ENCODE measurements around the gene DNAH7. TPM values are rescaled to one million over a fixed set of nuclear protein-coding genes. Genes with fewer than 3 reads are reported as not detected.

The DNAH7 gene
- total RNA-seq, 1 donor from 2014 or later = 1.2 TPM

DNA sequence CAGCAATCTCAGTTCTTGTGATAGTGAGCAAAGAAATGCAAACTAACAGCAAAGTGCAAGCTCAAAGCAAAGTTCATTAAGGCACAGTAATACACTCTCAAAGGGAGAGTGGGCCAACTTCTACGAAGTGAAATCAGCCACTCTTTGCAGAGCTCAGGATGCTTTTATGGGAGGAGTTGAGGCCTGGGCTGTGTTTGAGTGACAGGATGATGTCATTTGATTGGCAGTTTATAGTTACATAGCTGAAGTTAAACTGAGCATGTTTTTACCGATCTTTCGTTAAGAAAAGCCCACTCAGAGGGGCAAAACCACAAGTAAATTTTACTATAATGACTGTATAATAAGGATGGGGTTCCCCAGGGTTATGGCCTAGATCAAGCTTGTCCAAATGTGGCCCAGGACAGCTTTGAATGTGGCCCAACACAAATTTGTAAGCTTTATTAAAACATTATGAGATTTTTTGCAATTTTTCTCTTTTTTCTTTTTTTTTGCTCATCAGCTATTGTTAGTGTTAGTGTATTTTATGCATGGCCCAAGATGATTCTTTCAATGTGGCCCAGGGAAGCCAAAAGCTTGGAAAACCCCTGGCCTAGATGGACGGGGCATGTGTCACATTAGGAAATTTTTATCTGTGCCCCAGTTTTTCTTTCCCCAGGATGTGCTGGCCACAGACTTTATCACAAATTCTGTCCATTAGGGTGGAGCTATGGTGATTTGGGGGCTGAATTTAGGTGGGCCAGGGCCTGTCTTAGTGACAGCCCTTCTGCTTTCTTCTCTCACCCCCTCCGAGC is 8.3 kb upstream of the DNAH7 start:
- Histone ChIP-seq H3K27me3 (ENCODE audit: insufficient read depth, low read length) (no peaks in the 10 kb centered on the region), H3K79me2 (ENCODE audit: insufficient read depth, low read length) (no peaks in the 10 kb centered on the region), H3K9me3 (ENCODE audit: insufficient read depth, low read depth, low read length) (no peaks in the 10 kb centered on the region), H3K4me3 (ENCODE audit: insufficient read depth, low read depth, low read length) (no peak overlapping the region), H3K4me1 (ENCODE audit: insufficient read depth, low read length) (no peaks in the 10 kb centered on the region), H2AFZ (ENCODE audit: low read depth, low read length) (no peak overlapping the region), H3K9ac (ENCODE audit: low read length) (no peak overlapping the region), H3K27ac (ENCODE audit: low read depth, low read length) (no peak overlapping the region), H3K36me3 (ENCODE audit: insufficient read depth, low read length) (no peaks in the 10 kb centered on the region), H4K20me1 (ENCODE audit: insufficient read depth, low read length) (no peaks in the 10 kb centered on the region), H3K4me2 (ENCODE audit: low read length) (no peak overlapping the region)
- H3K27ac Mint-ChIP-seq (ENCODE audit: unreplicated experiment) = no peak overlapping the region
- no peaks in the 10 kb centered on the region for H3K27me3 Mint-ChIP-seq (ENCODE audit: low read depth, unreplicated experiment)
- no peaks in the 10 kb centered on the region for H3K9me3 Mint-ChIP-seq (ENCODE audit: unreplicated experiment)
- peaks cover 1% of the 10 kb centered on the region for H3K4me1 Mint-ChIP-seq (ENCODE audit: low read depth, unreplicated experiment)
- TF ChIP-seq EZH2 (IDR thresholded peaks at IDR 0.05; ENCODE audit: insufficient read depth, low read length) (no peak), CTCF (IDR thresholded peaks at IDR 0.05; ENCODE audit: insufficient read depth, low read depth, low read length) (no peak)
- no peak for FAIRE-seq
- DNase-seq (ENCODE audit: low read depth) = no peak
- H3K36me3 Mint-ChIP-seq (ENCODE audit: low read depth, unreplicated experiment) = no peaks in the 10 kb centered on the region
- H3K4me3 Mint-ChIP-seq (ENCODE audit: unreplicated experiment) = no peak overlapping the region

GRCh38 chr2:196075196-196075595 is 6.6 kb upstream of the DNAH7 start:
- Histone ChIP-seq H2AFZ (ENCODE audit: low read depth, low read length) (no peak overlapping the region), H3K4me1 (ENCODE audit: insufficient read depth, low read length) (no peaks in the 10 kb centered on the region), H3K4me2 (ENCODE audit: low read length) (no peak overlapping the region), H3K4me3 (ENCODE audit: insufficient read depth, low read depth, low read length) (no peak overlapping the region), H3K27me3 (ENCODE audit: insufficient read depth, low read length) (no peaks in the 10 kb centered on the region), H3K36me3 (ENCODE audit: insufficient read depth, low read length) (no peaks in the 10 kb centered on the region), H3K27ac (ENCODE audit: low read depth, low read length) (no peak overlapping the region), H3K9me3 (ENCODE audit: insufficient read depth, low read depth, low read length) (no peaks in the 10 kb centered on the region), H3K79me2 (ENCODE audit: insufficient read depth, low read length) (no peaks in the 10 kb centered on the region), H3K9ac (ENCODE audit: low read length) (no peak overlapping the region), H4K20me1 (ENCODE audit: insufficient read depth, low read length) (no peaks in the 10 kb centered on the region)
- Mint-ChIP-seq H3K4me1 (ENCODE audit: low read depth, unreplicated experiment) (peaks cover 1% of the 10 kb centered on the region), H3K4me3 (ENCODE audit: unreplicated experiment) (no peak overlapping the region), H3K36me3 (ENCODE audit: low read depth, unreplicated experiment) (no peaks in the 10 kb centered on the region), H3K27me3 (ENCODE audit: low read depth, unreplicated experiment) (no peaks in the 10 kb centered on the region), H3K9me3 (ENCODE audit: unreplicated experiment) (no peaks in the 10 kb centered on the region), H3K27ac (ENCODE audit: unreplicated experiment) (no peak overlapping the region)
- FAIRE-seq (no peak), DNase-seq (ENCODE audit: low read depth) (no peak)
- no peak for TF ChIP-seq EZH2 (IDR thresholded peaks at IDR 0.05; ENCODE audit: insufficient read depth, low read length)
- TF ChIP-seq CTCF (IDR thresholded peaks at IDR 0.05; ENCODE audit: insufficient read depth, low read depth, low read length) = no peak

DNA sequence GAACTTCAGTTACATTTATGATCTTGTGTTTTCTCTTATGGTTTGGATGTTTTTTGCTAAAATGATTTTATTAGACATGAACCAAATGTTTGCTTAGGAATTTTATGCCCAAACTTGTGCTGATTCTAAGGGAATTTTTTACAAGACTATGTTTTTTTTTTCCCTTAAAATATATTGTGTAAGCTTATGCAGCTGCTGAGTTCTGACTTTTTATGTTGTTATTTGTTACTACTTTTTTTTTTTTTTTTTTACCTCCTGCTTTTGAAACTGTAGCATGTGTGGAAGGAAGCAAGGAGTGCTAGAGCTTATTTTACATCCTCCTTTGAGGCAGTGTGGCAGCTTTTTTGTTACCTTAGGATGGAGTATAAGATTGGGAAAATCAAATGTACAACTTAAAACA is 6.0 kb upstream of the DNAH7 start:
- Mint-ChIP-seq H3K4me1 (ENCODE audit: low read depth, unreplicated experiment) (peaks cover 1% of the 10 kb centered on the region), H3K27ac (ENCODE audit: unreplicated experiment) (no peak overlapping the region), H3K4me3 (ENCODE audit: unreplicated experiment) (no peak overlapping the region), H3K36me3 (ENCODE audit: low read depth, unreplicated experiment) (no peaks in the 10 kb centered on the region), H3K9me3 (ENCODE audit: unreplicated experiment) (no peaks in the 10 kb centered on the region), H3K27me3 (ENCODE audit: low read depth, unreplicated experiment) (no peaks in the 10 kb centered on the region)
- H3K36me3 ChIP-seq (ENCODE audit: insufficient read depth, low read length) = no peaks in the 10 kb centered on the region
- no peaks in the 10 kb centered on the region for H3K79me2 ChIP-seq (ENCODE audit: insufficient read depth, low read length)
- no peaks in the 10 kb centered on the region for H3K4me1 ChIP-seq (ENCODE audit: insufficient read depth, low read length)
- no peaks in the 10 kb centered on the region for H3K9me3 ChIP-seq (ENCODE audit: insufficient read depth, low read depth, low read length)
- no peak for TF ChIP-seq CTCF (IDR thresholded peaks at IDR 0.05; ENCODE audit: insufficient read depth, low read depth, low read length)
- no peak for TF ChIP-seq EZH2 (IDR thresholded peaks at IDR 0.05; ENCODE audit: insufficient read depth, low read length)
- H3K27me3 ChIP-seq (ENCODE audit: insufficient read depth, low read length) = no peaks in the 10 kb centered on the region
- H3K27ac ChIP-seq (ENCODE audit: low read depth, low read length) = no peak overlapping the region
- H2AFZ ChIP-seq (ENCODE audit: low read depth, low read length) = no peak overlapping the region
- no peak overlapping the region for H3K9ac ChIP-seq (ENCODE audit: low read length)
- H3K4me3 ChIP-seq (ENCODE audit: insufficient read depth, low read depth, low read length) = no peak overlapping the region
- FAIRE-seq = no peak
- no peaks in the 10 kb centered on the region for H4K20me1 ChIP-seq (ENCODE audit: insufficient read depth, low read length)
- no peak overlapping the region for H3K4me2 ChIP-seq (ENCODE audit: low read length)
- no peak for DNase-seq (ENCODE audit: low read depth)
